GM21576 (cell line): ENCODE measurements around the gene CACNA1E.

Source experiments
- ATAC-seq: cut with Tn5 transposase; IDR thresholded peaks from one replicate; pipeline ENCODE4 v1.9.1; 2021; ENCODE audit warnings: mild to moderate bottlenecking, moderate library complexity; ENCODE audit not compliant: unreplicated experiment

Gene CACNA1E

DNA sequence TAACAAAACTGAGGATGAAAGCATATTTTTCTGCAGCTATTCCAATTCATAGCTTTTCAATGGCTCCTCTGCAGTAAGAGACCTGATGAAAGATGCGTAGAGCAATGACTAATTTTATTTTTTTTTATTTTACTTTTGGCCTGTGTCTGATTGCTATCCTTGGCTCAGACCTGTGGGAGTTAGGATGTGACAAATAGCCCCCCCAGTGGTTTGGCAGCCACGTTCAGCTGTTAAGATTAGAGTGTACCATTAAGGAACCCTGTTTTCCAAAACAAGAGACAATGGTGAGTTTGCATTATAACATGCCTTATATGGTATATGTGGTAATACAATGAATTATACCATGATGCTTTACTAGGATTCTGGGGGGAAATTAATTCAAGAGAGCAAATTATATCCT lies 264.7 kb downstream of the CACNA1E start:
- ATAC-seq: no peak

DNA sequence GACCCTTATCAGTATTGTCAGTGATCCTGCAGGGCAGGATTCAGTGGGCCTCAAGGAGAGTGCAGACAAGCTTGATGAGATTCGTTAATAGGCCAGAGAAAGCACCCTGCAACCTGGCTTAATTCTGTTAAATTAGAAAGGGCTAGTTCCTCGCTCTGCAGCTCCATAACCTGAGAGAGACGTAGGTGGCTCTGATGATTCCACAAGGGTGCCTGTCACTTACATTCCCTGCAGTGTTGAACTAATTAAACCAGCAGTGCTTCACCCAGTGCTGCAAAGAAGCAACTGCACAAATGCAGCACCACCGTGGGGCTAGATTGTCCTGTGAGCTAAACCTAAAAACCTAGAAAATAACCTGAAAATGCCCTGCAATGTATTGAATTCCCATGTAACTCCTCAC lies 270.8 kb downstream of the CACNA1E start:
- ATAC-seq: no peak

DNA sequence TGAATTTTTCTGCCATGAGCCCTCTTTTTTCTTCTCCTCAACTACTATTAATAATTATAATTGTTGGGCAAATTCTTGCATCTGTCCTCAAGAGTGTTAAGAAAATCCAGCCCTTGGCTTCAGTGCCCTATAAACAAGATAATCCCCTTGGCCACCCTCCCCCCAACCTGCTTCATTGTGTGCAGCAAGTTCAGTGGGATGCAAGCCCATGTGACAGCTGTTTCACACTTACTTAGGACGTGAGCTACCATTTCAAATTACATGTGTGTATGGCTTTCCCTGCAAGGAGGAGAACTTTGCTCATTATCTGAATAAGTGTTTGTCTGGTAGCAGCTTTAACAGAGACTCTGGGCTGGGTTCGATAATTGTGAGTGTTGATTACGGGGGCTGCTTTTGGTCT lies 276.2 kb downstream of the CACNA1E start:
- ATAC-seq: no peak

DNA sequence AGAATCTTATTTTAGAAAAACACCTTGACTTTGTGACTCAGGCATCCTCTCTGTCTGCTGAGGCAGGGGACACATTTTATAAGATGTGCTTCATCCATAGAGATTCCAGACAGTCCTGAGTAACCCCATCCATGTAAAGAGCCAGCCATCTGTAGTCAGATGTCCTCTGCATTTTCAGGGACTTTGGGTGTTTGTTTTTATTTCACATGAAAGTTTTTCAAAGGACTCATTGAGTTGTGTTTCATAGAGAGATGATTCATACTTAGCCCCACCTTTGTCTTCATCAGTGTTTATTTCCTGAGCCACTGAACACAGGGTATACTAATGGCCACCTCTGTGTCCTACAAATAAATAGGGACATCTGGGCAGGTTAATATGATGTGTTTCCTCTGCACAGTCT lies 280.4 kb downstream of the CACNA1E start:
- no peak for ATAC-seq

- ATAC-seq: no peak
These were observed 282.2 kb downstream of the CACNA1E start for GRCh38 chr1:181765451-181766026.

DNA sequence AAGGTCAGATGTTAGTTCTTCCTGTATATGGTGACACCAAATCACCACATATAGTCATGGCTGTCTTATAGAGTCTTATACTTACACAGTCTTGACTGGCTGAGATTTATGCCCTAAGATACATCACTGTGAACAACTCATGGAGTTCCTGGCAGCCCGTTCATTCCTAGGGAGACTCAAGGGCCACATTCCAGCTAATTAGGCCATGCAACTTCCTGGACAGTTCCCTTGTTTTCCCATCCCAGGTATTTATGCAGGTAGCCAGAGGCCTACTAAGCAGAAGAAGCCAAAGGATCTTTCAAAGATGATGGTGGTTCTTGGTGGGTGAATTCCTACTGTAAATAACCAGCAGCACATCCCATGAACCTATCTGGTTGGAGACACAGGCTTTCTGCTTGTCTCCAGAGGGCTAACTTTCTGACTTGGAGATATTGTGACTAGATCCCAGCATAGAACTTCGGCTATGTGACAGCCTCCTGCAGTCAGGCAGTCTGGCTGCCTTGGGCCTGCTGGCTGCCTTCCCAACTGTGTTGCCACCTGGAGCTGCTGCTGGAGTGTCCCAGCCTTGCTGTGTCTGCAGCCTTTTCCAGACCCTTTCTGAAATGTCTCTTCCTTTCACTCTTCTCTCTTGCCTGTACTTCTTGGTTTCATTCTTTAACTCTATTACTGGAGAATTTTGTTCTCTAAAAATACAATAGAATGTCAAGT lies 283.8 kb downstream of the CACNA1E start:
- no peak for ATAC-seq

GRCh38 chr1:181768211-181768929 lies 285.1 kb downstream of the CACNA1E start:
- ATAC-seq: peak; percentile 53

DNA sequence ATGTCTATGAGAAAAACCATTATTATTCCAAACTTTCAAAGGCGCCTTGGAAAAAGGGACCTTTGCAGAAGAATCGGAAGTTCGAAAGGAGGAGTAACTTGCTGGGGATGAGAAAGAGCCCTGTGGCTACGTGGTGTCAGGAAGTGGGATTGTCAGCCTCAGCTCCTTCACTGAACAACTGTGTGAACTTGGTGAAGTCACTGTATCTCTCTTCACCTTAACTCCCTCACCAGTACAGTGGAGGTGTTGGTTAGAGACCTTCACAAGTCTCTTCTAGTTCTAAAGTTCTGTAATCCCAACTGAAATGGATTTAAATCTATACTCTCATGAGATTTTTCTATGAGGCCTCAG lies 285.6 kb downstream of the CACNA1E start:
- ATAC-seq: no peak

DNA sequence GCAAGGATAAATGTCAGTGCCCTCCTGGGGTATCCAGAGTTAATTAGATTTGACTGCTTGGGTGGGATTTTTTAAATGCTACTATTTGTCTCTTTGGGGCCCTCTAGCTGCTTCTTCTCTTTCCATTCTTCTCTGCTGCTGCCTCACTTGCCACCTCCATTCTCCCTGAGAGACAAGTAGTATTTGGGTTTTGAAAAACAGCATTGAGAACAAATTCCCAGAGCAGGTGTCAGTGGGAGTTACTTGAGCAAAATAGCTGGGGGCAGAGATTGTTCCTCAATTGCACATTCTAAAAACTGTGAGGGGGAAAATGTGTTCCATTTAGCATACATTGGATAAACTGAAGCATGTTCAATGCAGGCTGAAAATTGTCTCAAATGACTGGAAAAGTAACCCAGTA lies 286.5 kb downstream of the CACNA1E start:
- ATAC-seq: no peak

GRCh38 chr1:181772714-181773113 lies 289.4 kb downstream of the CACNA1E start:
- ATAC-seq: no peak

- ATAC-seq: no peak
These were observed 292.7 kb downstream of the CACNA1E start for GRCh38 chr1:181776044-181776443.

- ATAC-seq: no peak
These were observed 294.0 kb downstream of the CACNA1E start for GRCh38 chr1:181777286-181777685.

DNA sequence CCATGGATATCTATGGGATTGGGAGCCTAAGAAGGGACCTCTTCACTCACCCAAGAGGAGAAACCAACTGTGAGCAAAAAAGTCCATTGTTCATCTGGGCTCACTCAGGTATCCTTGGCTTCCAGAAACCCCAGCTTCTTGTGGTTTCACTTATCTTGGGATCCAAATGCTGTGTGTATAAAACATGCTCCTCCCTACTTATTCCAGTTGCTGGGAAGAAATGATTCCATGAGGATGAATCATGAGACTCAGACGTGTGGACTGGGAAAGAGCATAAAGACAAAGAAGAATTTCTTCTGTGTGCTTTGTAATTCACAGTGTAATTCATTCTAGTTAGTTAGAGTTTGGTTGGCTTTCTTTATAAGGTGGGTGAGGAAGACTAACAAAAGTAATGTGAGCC lies 294.5 kb downstream of the CACNA1E start:
- ATAC-seq: no peak

GRCh38 chr1:181778640-181779260 lies 295.4 kb downstream of the CACNA1E start:
- no peak for ATAC-seq

- ATAC-seq: no peak
These were observed 296.0 kb downstream of the CACNA1E start for GRCh38 chr1:181779343-181779742.

DNA sequence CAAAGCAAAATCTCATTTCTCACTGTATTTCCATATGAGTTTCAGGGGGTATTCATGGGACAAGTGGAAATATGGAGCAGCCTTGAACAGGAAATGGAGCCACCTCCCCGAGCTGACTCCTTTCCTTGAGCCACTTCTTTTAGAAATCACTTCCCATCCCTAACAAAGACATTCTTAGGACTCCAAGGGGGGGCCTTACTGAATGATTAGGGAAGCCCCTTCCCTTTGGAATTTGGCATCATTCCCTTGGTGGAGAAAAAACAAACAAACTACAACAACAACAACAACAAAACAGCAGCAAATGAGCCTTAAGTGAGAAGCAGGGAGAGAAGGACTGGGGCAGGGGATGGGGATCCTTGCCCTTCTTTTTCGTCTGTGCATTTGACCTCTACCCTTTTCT lies 299.9 kb downstream of the CACNA1E start:
- ATAC-seq: no peak

DNA sequence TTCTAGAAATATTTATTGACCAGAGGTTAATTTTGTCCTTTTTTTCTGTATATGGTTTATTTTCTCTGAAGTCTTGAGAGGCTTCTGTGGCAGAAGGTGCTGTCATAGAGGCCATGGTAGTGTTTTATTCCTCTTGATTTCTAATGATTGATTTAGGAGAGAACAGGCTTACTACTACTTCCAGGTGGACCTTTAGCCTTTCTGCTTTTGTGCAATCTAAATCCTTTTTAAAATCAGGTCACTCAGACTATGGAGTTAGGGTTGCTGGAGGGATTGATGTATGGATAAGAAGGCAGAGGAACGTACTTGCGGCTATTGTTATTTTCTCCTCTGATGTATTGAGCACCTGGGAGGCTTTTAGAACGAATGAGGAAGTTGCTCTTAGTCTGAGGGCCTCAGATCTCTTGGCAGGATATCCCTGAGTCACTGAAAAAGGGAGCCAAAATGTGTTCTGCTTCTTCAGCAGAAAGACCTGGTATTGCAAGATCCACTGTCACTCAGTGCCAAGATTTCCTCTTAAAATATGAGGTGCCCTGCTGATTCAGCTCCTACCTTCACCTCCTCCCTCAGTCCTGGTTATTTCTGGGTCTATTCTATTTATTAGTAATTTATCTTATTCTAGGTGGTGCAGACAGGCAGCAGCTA lies 300.8 kb downstream of the CACNA1E start:
- no peak for ATAC-seq

- no peak for ATAC-seq
These were observed 306.1 kb downstream of the CACNA1E start for GRCh38 chr1:181789395-181789794.

GRCh38 chr1:181791721-181792120 lies 308.4 kb downstream of the CACNA1E start:
- no peak for ATAC-seq

DNA sequence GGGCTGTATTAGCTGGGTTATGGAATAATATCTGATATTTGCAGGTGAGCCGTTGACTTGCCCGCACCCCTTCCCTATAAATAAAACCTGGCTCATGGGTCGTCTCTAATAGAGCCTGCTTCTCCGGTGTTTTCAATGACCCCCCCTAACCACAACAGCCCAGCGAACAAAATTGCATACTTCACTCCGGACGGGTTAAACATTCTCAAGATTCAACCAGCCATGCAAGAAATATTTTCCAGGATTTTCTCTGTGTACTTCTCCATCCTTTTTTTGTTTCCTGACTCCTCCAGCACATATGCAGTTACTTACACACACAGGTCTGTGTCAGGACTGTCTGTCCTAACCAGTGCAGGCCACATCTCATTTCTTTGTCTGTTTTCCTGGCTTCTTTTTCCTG lies 310.5 kb downstream of the CACNA1E start:
- no peak for ATAC-seq

GRCh38 chr1:181794332-181794731 lies 311.0 kb downstream of the CACNA1E start:
- no peak for ATAC-seq
